Dermis microvascular lymphatic vessel endothelial cell (primary cell): ENCODE results near the gene GORASP2. TPM values are rescaled to one million over a fixed set of nuclear protein-coding genes. Genes with fewer than 3 reads are reported as not detected.

Experiments
- DNase-seq, 2 donors: peaks; one replicate each; pipeline versions ENCODE4 v3.0.0 to v3.0.0-alpha.2; 2010; ENCODE audit warnings: low read depth in 2 of 2
- total RNA-seq: library from RNA; depleted of rRNA; stranded (reverse); fragments of >200 nt; gene quantifications from 2 replicates; pipeline ENCODE4 v1.2.1, GENCODE V29; 2014

The GORASP2 gene
- total RNA-seq, 1 donor from 2014 or later: 22.3 TPM

- DNase-seq: no peak
Measured at GRCh38 chr2:170996316-170996715, 67.3 kb downstream of the GORASP2 start.

- no peak for DNase-seq
Measured at GRCh38 chr2:170997893-170998597, 69.0 kb downstream of the GORASP2 start.

- DNase-seq: no peak
Measured at GRCh38 chr2:170999654-171000053, 70.6 kb downstream of the GORASP2 start.

GRCh38 chr2:171004363-171004762 is 75.3 kb downstream of the GORASP2 start:
- DNase-seq: no peak

- DNase-seq: no peak
Measured at GRCh38 chr2:171004833-171005232, 75.8 kb downstream of the GORASP2 start.

GRCh38 chr2:171008550-171009205 is 79.6 kb downstream of the GORASP2 start:
- no peak for DNase-seq

GRCh38 chr2:171009386-171009785 is 80.3 kb downstream of the GORASP2 start:
- DNase-seq: no peak

GRCh38 chr2:171013851-171014250 is 84.8 kb downstream of the GORASP2 start:
- no peak for DNase-seq

GRCh38 chr2:171016125-171016524 is 87.1 kb downstream of the GORASP2 start:
- no peak for DNase-seq

Other genes starting within 250 kb of the GORASP2 start
- not detected in 2 replicates for gene SP5, start 213.9 kb upstream of the GORASP2 start, total RNA-seq
- not detected in 2 replicates for gene ERICH2, start 158.9 kb upstream of the GORASP2 start, total RNA-seq
- gene GAD1, start 112.4 kb upstream of the GORASP2 start, total RNA-seq: 0.13 and 0.26 TPM in 2 replicates
- gene TLK1, start 231.6 kb downstream of the GORASP2 start, total RNA-seq: 12.5 and 14.5 TPM in 2 replicates